HG03064 (cell line): ENCODE results near the gene CDC34.

Experiments
- ATAC-seq: cut with Tn5 transposase; IDR thresholded peaks from one replicate; pipeline ENCODE4 v1.9.1; 2021; ENCODE audit warnings: low read depth; ENCODE audit not compliant: unreplicated experiment

Gene CDC34

GRCh38 chr19:496986-497385 is 34.6 kb upstream of the CDC34 start:
- no peak for ATAC-seq

GRCh38 chr19:497491-497868 is 34.1 kb upstream of the CDC34 start:
- no peak for ATAC-seq

- no peak for ATAC-seq
Observed at GRCh38 chr19:497869-498510, 33.6 kb upstream of the CDC34 start.

GRCh38 chr19:498511-498891 is 33.1 kb upstream of the CDC34 start:
- no peak for ATAC-seq

GRCh38 chr19:498977-499623 is 32.5 kb upstream of the CDC34 start:
- ATAC-seq, result no peak

- ATAC-seq, result no peak
Observed at GRCh38 chr19:501646-502045, 29.9 kb upstream of the CDC34 start.

- ATAC-seq, result no peak
Observed at GRCh38 chr19:504616-505015, 26.9 kb upstream of the CDC34 start.

- peak; percentile 49 for ATAC-seq
Observed at GRCh38 chr19:506404-507285, 24.9 kb upstream of the CDC34 start.

GRCh38 chr19:507286-508203 is 24.0 kb upstream of the CDC34 start, which contains the start of gene TPGS1:
Gene TPGS1, plus strand, starts transcription at chr19:507497. Its CDS starts 10 bp downstream, at chr19:507507.
- ATAC-seq, result peak; percentile 62

- ATAC-seq, result no peak
Observed at GRCh38 chr19:508204-509150, 23.1 kb upstream of the CDC34 start.

GRCh38 chr19:510606-511100 is 20.9 kb upstream of the CDC34 start:
- ATAC-seq, result no peak

- no peak for ATAC-seq
Observed at GRCh38 chr19:511101-511851, 20.3 kb upstream of the CDC34 start.

- no peak for ATAC-seq
Observed at GRCh38 chr19:512547-513365, 18.8 kb upstream of the CDC34 start.

- ATAC-seq, result no peak
Observed at GRCh38 chr19:513368-514165, 18.0 kb upstream of the CDC34 start.

GRCh38 chr19:514166-514663 is 17.3 kb upstream of the CDC34 start:
- no peak for ATAC-seq

- no peak for ATAC-seq
Observed at GRCh38 chr19:517721-518597, 13.6 kb upstream of the CDC34 start.
